Spleen (tissue), 11 donors: ENCODE data around the gene PBXIP1. TPM values are rescaled to one million over a fixed set of nuclear protein-coding genes. Genes with fewer than 3 reads are reported as not detected.

Experiments
- DNase-seq: peaks from one replicate; pipeline ENCODE4 v3.0.0-alpha.2; 2020
- H3K27ac ChIP-seq, 8 donors: fragments of 200-600 bp; sonication (generic) in 7 of 8; 1 replicate in 4 of 8; 2 replicates in 4 of 8; pipeline versions ENCODE4 v1.5.0 to v1.8.0; 2016 to 2021; ENCODE audit warnings: inconsistent platforms in 4 of 8, mild to moderate bottlenecking in 4 of 8, moderate library complexity in 1 of 8
- H3K27me3 ChIP-seq, 7 donors: fragments of 200-600 bp; sonication (generic) in 6 of 7; replicated peaks in 1 of 7; 1 replicate in 4 of 7; 2 replicates in 3 of 7; pipeline versions ENCODE4 v1.5.0 to v1.8.0; 2016 to 2021; ENCODE audit warnings: inconsistent platforms in 3 of 7, mild to moderate bottlenecking in 1 of 7
- H3K36me3 ChIP-seq, 6 donors: fragments of 200-600 bp; sonication (generic) in 5 of 6; 1 replicate in 4 of 6; 2 replicates in 2 of 6; pipeline versions ENCODE4 v1.5.0 to v1.8.0; 2016 to 2021; ENCODE audit warnings: inconsistent platforms in 2 of 6
- H3K4me1 ChIP-seq, 6 donors: fragments of 200-600 bp; sonication (generic) in 5 of 6; 1 replicate in 3 of 6; 2 replicates in 3 of 6; pipeline versions ENCODE4 v1.5.0 to v1.8.0; 2016 to 2021; ENCODE audit warnings: inconsistent platforms in 3 of 6
- H3K4me3 ChIP-seq, 8 donors: fragments of 200-600 bp; sonication (generic) in 7 of 8; 1 replicate in 4 of 8; 2 replicates in 4 of 8; pipeline versions ENCODE4 v1.5.0 to v1.8.0; 2016 to 2021; ENCODE audit warnings: inconsistent platforms in 4 of 8, mild to moderate bottlenecking in 4 of 8, moderate library complexity in 2 of 8
- H3K9me3 ChIP-seq, 8 donors: fragments of 200-600 bp; sonication (generic) in 7 of 8; 1 replicate in 4 of 8; 2 replicates in 4 of 8; pipeline versions ENCODE4 v1.5.0 to v1.8.0; 2016 to 2021; ENCODE audit warnings: inconsistent platforms in 4 of 8
- POLR2A ChIP-seq, 3 donors: fragments of 450-650 bp; IDR thresholded peaks; one replicate each; pipeline ENCODE4 v1.5.1; 2017; ENCODE audit warnings: antibody characterized with exemption in 3 of 3, mild to moderate bottlenecking in 1 of 3
- POLR2AphosphoS5 ChIP-seq, 3 donors: sonication (generic); formaldehyde crosslinking; IDR thresholded peaks; one replicate each; pipeline ENCODE4 v1.5.1; 2017; ENCODE audit warnings: antibody characterized with exemption in 3 of 3
- WGBS, 5 donors: extraction: QIAGEN DNeasy Blood & Tissue Kit in 3 of 5; methylation state at CpG; one replicate each; pipeline versions ENCODE4 v1.1.5 to v1.1.7; 2013 to 2018; 5-methylcytosine and 5-hydroxymethylcytosine counted together
- intact Hi-C: fragments of 100-400 bp; cut with DNase I; formaldehyde crosslinking; loops from one replicate; pipeline ENCODE4 v1.15.0; 2023; ENCODE audit warnings: low total_unique reads
- polyA plus RNA-seq, 3 donors: library from polyadenylated mRNA; stranded (reverse); fragments of 200-250 nt; gene quantifications; one replicate each; pipeline ENCODE4 v1.2.1, GENCODE V29; 2013
- total RNA-seq, 7 donors: library from RNA; depleted of rRNA in 3 of 7; stranded (reverse); fragments of >200 nt in 3 of 7; fragmentation: NEBNext Ultra II Directional in 4 of 7; extraction: Animal tissue kit (Norgen Biotek cat#: 25700) in 4 of 7; gene quantifications; one replicate each; pipeline versions ENCODE4 v1.1.0 to v1.2.1, GENCODE V29; 2016 to 2021
- TF ChIP-seq, protein P1 (sequence below), 11 experiments: fragments of 200-600 bp in 7 of 11; fragments of 450-650 bp in 4 of 11; sonication (generic) in 4 of 11; IDR thresholded peaks in 8 of 11; conservative IDR thresholded peaks in 3 of 11; 1 replicate in 7 of 11; 2 replicates in 4 of 11; pipeline versions ENCODE4 v1.4.0 to v1.8.0; 2016 to 2021; ENCODE audit warnings: antibody characterized with exemption in 11 of 11, inconsistent platforms in 4 of 11, mild to moderate bottlenecking in 1 of 11
- donor health status: healthy with polysubstance abuse.
- donor health status: DM: no; HTN: no; CAD: no; lungs with moderate emphysema.
- donor health status: DM: no; HTN: no; CAD: no.
- donor health status: Bipolar disorder and iron deficiency.
- donor health status: healthy.
- donor health status: DM: no; HTN: no; CAD: no.
- donor health status: DM: yes; HTN: yes; CAD: no.

Gene PBXIP1
- total and polyA plus RNA-seq, 10 donors, result 55.5 to 125 (median 89.5) TPM

DNA sequence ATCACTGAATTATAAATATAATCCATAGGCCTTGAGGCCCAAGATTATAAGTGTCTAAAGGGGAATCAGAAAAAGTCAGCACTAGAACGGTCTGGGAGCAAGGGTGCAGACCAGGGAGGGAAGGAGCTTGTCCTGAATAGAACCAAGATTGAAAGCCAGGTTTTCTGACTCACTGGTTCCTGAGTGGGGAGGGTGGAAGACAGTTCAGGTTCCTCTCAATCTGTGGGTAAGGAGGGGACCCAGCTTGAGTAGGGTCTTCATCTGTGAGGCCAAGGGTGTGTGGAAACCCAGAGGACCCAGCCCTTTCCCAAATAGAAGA is 38.3 kb upstream of the PBXIP1 start:
- no peaks in the 10 kb centered on the region for H3K27me3 ChIP-seq
- H3K27ac ChIP-seq, result no peak overlapping the region
- H3K4me3 ChIP-seq, result no peak overlapping the region
- peaks cover 0 to 44% (median 21%) of the 10 kb centered on the region in 6 donors for H3K36me3 ChIP-seq
- H3K4me1 ChIP-seq, result peaks cover 6 to 53% (median 23%) of the 10 kb centered on the region in 6 donors
- WGBS, 5 donors, result 63 to 79% (median 69%) methylated on average over 1 of the region's 1 CpG
- DNase-seq, result no peak
- H3K9me3 ChIP-seq, result no peaks in the 10 kb centered on the region
- intact Hi-C loops, result no loop called here
- no peak for TF ChIP-seq POLR2A (IDR thresholded peaks at IDR 0.05)
- TF ChIP-seq, protein P1, sequence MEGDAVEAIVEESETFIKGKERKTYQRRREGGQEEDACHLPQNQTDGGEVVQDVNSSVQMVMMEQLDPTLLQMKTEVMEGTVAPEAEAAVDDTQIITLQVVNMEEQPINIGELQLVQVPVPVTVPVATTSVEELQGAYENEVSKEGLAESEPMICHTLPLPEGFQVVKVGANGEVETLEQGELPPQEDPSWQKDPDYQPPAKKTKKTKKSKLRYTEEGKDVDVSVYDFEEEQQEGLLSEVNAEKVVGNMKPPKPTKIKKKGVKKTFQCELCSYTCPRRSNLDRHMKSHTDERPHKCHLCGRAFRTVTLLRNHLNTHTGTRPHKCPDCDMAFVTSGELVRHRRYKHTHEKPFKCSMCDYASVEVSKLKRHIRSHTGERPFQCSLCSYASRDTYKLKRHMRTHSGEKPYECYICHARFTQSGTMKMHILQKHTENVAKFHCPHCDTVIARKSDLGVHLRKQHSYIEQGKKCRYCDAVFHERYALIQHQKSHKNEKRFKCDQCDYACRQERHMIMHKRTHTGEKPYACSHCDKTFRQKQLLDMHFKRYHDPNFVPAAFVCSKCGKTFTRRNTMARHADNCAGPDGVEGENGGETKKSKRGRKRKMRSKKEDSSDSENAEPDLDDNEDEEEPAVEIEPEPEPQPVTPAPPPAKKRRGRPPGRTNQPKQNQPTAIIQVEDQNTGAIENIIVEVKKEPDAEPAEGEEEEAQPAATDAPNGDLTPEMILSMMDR (IDR thresholded peaks at IDR 0.05 in 8 of 11, conservative IDR thresholded peaks at IDR 0.05 in 3 of 11), result no peak
- TF ChIP-seq POLR2AphosphoS5 (IDR thresholded peaks at IDR 0.05), result no peak

- Histone ChIP-seq H3K27ac (no peak within 1 kb of the TSS), H3K4me1 (peaks cover 1 to 53% (median 20%) of the 10 kb centered on the region in 6 donors), H3K27me3 (no peaks in the 10 kb centered on the region), H3K4me3 (no peak within 1 kb of the TSS), H3K36me3 (peaks cover 0 to 49% (median 26%) of the 10 kb centered on the region in 6 donors), H3K9me3 (no peaks in the 10 kb centered on the region)
- DNase-seq, result peak; percentile 40
- intact Hi-C loops, result no loop called here
- 59 to 92% (median 78%) methylated on average over 4 to 8 of the region's 8 CpGs for WGBS, 5 donors
- TF ChIP-seq, protein P1 (IDR thresholded peaks at IDR 0.05 in 8 of 11, conservative IDR thresholded peaks at IDR 0.05 in 3 of 11), result no peak
- no peak for TF ChIP-seq POLR2AphosphoS5 (IDR thresholded peaks at IDR 0.05)
- TF ChIP-seq POLR2A (IDR thresholded peaks at IDR 0.05), result no peak
Measured at GRCh38 chr1:154993572-154994268, 37.8 kb upstream of the PBXIP1 start, which contains the start of gene LENEP. TSS of gene LENEP (plus strand) at chr1:154993586. CDS start at chr1:154993608, 22 bp downstream.

DNA sequence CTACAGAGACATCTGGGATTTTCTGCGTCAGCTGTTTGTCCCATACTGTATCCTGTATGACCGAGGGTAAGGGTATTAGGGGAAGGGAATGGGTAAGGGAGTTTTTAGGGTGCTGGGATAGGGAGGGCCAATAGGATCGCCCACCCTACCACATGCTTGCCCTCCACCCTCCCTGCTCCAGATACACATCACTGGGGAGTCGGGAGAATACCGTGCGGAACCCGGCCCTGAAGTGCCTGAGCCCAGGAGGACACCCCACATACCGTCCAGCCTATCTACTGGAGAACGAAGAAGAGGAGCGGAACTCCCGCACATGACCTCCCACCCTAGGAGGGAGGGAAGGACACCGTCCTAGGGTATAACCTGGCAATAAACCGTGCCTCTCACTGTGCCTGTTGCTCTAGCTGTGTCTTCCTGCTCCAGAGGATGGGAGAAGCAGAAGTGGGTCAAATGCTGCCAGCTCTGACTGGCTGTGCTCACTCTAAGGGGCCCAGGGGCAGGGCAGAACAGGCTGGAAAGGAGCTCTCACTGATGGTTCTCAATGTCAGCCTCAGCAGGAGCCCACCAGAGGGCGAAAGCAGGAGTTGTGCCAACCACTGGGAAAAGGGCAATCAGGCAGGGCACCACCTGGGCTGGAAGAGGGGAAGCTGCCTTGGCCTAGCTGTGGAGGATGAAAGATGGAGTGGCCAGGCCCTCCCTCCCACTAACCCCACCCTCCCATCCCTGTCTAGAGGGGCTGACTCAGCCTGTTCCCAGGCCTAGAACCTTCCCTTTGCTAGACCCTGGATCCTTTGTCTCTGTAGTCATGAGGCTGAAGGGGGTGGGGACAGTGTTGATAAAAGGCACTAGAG is 37.0 kb upstream of the PBXIP1 start:
- intact Hi-C loops, result no loop called here
- WGBS, 5 donors, result 80 to 89% (median 86%) methylated on average over 13 to 14 of the region's 14 CpGs
- H3K4me3 ChIP-seq, result no peak overlapping the region
- peaks cover 0 to 57% (median 33%) of the 10 kb centered on the region in 6 donors for H3K36me3 ChIP-seq
- DNase-seq, result peak; percentile 41
- H3K27me3 ChIP-seq, result no peaks in the 10 kb centered on the region
- H3K9me3 ChIP-seq, result no peaks in the 10 kb centered on the region
- TF ChIP-seq, protein P1 (IDR thresholded peaks at IDR 0.05 in 8 of 11, conservative IDR thresholded peaks at IDR 0.05 in 3 of 11), result no peak
- peak in 1 of 3 donors; percentile 5 for TF ChIP-seq POLR2AphosphoS5 (IDR thresholded peaks at IDR 0.05)
- no peak overlapping the region for H3K27ac ChIP-seq
- H3K4me1 ChIP-seq, result peaks cover 0 to 52% (median 15%) of the 10 kb centered on the region in 6 donors

DNA sequence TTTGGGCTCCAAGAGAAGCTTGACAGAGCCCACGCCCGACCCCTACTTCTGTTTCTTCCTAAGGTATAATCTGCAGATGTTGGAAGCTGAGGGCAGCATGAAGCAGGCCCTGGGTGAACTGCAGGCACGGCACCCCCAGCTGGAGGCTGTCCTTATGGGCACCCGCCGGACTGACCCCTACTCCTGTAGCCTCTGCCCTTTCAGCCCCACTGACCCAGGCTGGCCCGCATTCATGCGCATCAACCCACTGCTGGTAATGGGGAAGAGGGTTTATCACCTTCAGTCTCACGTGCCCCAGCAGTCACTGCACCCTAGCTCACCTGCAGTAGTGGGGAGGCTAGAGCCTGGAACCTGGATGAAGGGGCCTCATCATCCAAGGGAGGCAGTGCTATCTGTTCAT is 34.4 kb upstream of the PBXIP1 start:
- no peak overlapping the region for H3K27ac ChIP-seq
- DNase-seq, result peak; percentile 56
- H3K27me3 ChIP-seq, result no peaks in the 10 kb centered on the region
- H3K4me3 ChIP-seq, result no peak overlapping the region
- TF ChIP-seq POLR2AphosphoS5 (IDR thresholded peaks at IDR 0.05) (peak in 1 of 3 donors; percentile 16), POLR2A (IDR thresholded peaks at IDR 0.05) (no peak)
- TF ChIP-seq, protein P1 (IDR thresholded peaks at IDR 0.05 in 8 of 11, conservative IDR thresholded peaks at IDR 0.05 in 3 of 11), result no peak
- H3K36me3 ChIP-seq, result peaks cover 0 to 79% (median 42%) of the 10 kb centered on the region in 6 donors
- intact Hi-C loops, result no loop called here
- no peaks in the 10 kb centered on the region for H3K9me3 ChIP-seq
- peaks cover 0 to 52% (median 7%) of the 10 kb centered on the region in 6 donors for H3K4me1 ChIP-seq
- 92 to 97% (median 95%) methylated on average over 5 to 8 of the region's 8 CpGs for WGBS, 5 donors
